Testis (tissue), 3 donors: ENCODE results near the gene MST1R. TPM values are rescaled to one million over a fixed set of nuclear protein-coding genes. Genes with fewer than 3 reads are reported as not detected.

Source experiments
- DNase-seq: peaks from one replicate; pipeline ENCODE4 v3.0.0-alpha.2; 2019
- H3K27ac ChIP-seq, 2 donors: fragments of 200-600 bp; sonication (generic); one replicate each; pipeline ENCODE4 v1.5.1; 2019
- H3K27me3 ChIP-seq: fragments of 200-600 bp; sonication (generic); one replicate; pipeline ENCODE4 v1.5.1; 2019
- H3K36me3 ChIP-seq: fragments of 200-600 bp; sonication (generic); one replicate; pipeline ENCODE4 v1.5.1; 2017; ENCODE audit warnings: low read depth; ENCODE audit errors: missing control alignments
- H3K4me1 ChIP-seq: fragments of 200-600 bp; sonication (generic); one replicate; pipeline ENCODE4 v1.5.1; 2019
- H3K4me3 ChIP-seq, 2 donors: fragments of 200-600 bp; sonication (generic); one replicate each; pipeline ENCODE4 v1.5.1; 2017 to 2019
- H3K9me3 ChIP-seq: fragments of 200-600 bp; sonication (generic); one replicate; pipeline ENCODE4 v1.5.1; 2017
- POLR2A ChIP-seq: fragments of 450-650 bp; IDR thresholded peaks from one replicate; pipeline ENCODE4 v1.6.1; 2017; ENCODE audit warnings: antibody characterized with exemption, mild to moderate bottlenecking, moderate library complexity
- WGBS, 2 donors: methylation state at CpG; one replicate each; pipeline ENCODE4 v1.1.5; 2018; 5-methylcytosine and 5-hydroxymethylcytosine counted together
- intact Hi-C: fragments of 100-400 bp; cut with DNase I; formaldehyde crosslinking; loops from one replicate; pipeline ENCODE4 v1.15.1; 2023; ENCODE audit warnings: low total_unique reads
- polyA plus RNA-seq: library from polyadenylated mRNA; stranded (reverse); fragments of 350-450 nt; fragmentation: Illumina TruSeq; extraction: RNeasy Lipid Tissue Mini Kit (QIAGEN cat#74804); gene quantifications from one replicate; pipeline ENCODE4 v1.2.3, GENCODE V29; 2014; ENCODE audit warnings: low read depth, low replicate concordance; ENCODE audit not compliant: insufficient read depth
- total RNA-seq, 2 donors: library from RNA; depleted of rRNA; stranded (reverse); fragments of >200 nt; gene quantifications; one replicate each; pipeline ENCODE4 v1.2.3, GENCODE V29; 2016
- TF ChIP-seq, protein P1 (sequence below), 3 experiments: fragments of 450-650 bp in 2 of 3; fragments of 200-600 bp in 1 of 3; sonication (generic) in 1 of 3; IDR thresholded peaks; one replicate each; pipeline ENCODE4 v1.5.1; 2016 to 2019; ENCODE audit warnings: antibody characterized with exemption in 3 of 3, mild to moderate bottlenecking in 2 of 3, moderate library complexity in 1 of 3

Gene MST1R
- total and polyA plus RNA-seq, 3 donors from 2014 or later: 7.6 to 15.9 (median 11.2) TPM

GRCh38 chr3:49859576-49860305 lies 43.9 kb downstream of the MST1R start:
- Histone ChIP-seq H3K4me3 (no peak overlapping the region), H3K36me3 (no peaks in the 10 kb centered on the region), H3K27me3 (no peaks in the 10 kb centered on the region), H3K9me3 (no peaks in the 10 kb centered on the region), H3K27ac (no peak overlapping the region), H3K4me1 (no peaks in the 10 kb centered on the region)
- WGBS, 2 donors: 73 to 80% methylated on average over 2 to 12 of the region's 12 CpGs
- TF ChIP-seq, protein P1, sequence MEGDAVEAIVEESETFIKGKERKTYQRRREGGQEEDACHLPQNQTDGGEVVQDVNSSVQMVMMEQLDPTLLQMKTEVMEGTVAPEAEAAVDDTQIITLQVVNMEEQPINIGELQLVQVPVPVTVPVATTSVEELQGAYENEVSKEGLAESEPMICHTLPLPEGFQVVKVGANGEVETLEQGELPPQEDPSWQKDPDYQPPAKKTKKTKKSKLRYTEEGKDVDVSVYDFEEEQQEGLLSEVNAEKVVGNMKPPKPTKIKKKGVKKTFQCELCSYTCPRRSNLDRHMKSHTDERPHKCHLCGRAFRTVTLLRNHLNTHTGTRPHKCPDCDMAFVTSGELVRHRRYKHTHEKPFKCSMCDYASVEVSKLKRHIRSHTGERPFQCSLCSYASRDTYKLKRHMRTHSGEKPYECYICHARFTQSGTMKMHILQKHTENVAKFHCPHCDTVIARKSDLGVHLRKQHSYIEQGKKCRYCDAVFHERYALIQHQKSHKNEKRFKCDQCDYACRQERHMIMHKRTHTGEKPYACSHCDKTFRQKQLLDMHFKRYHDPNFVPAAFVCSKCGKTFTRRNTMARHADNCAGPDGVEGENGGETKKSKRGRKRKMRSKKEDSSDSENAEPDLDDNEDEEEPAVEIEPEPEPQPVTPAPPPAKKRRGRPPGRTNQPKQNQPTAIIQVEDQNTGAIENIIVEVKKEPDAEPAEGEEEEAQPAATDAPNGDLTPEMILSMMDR (IDR thresholded peaks at IDR 0.05): no peak
- no peak for TF ChIP-seq POLR2A
- intact Hi-C loops: no loop called here
- no peak for DNase-seq

DNA sequence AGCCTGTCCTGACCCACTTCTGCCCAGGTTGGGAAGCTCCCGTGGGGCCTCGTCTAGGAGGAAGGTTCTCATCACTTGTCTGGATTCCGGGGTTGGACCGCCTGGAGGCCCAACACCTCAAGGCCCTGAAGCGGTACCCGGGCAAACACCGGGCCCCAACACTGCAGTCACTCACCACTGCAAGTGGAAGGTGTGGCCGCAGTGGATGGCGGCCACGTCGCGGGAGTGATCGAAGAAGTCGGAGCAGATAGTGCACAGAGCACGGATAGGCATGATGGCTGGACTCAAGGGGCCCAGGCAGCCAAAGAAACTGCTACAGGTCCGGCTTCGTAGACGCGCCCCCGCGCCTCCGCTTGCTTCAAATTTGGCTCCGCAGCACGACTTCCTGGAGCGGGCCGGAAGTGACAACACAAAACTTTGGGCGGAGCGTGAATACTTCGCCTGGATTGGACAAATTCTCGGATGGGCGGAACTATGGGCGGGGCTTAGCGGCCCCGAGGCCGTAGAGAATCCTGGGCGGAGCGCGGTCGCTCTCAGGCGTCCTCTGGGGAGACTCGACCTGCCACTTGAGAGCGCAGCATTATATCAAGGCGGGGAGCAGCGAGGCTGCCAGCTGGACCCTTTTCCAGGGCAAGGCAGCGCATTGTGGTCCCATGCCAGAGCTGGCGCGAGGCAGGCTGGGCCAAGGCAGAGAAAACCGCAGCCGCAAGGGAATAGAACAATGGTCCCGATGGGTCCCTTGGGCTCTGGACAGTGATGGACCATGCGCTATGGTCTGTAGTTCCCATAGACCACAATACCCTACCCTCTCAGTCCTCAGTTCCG lies 47.3 kb downstream of the MST1R start, which contains the start of gene TRAIP:
Gene TRAIP, minus strand, starts transcription at position 384 of the 825 bp plus-strand sequence. Its CDS starts 111 bp downstream, at position 273.
- H3K27ac ChIP-seq: peak within 1 kb of the TSS; percentile 41 to 74
- intact Hi-C loops: no loop called here
- H3K9me3 ChIP-seq: no peaks in the 10 kb centered on the region
- H3K27me3 ChIP-seq: no peaks in the 10 kb centered on the region
- 4% methylated on average over 13 to 51 of the region's 52 CpGs for WGBS, 2 donors
- TF ChIP-seq, protein P1 (IDR thresholded peaks at IDR 0.05): no peak
- H3K36me3 ChIP-seq: no peaks in the 10 kb centered on the region
- no peaks in the 10 kb centered on the region for H3K4me1 ChIP-seq
- peak within 1 kb of the TSS; percentile 46 to 67 for H3K4me3 ChIP-seq
- DNase-seq: peak; percentile 96

DNA sequence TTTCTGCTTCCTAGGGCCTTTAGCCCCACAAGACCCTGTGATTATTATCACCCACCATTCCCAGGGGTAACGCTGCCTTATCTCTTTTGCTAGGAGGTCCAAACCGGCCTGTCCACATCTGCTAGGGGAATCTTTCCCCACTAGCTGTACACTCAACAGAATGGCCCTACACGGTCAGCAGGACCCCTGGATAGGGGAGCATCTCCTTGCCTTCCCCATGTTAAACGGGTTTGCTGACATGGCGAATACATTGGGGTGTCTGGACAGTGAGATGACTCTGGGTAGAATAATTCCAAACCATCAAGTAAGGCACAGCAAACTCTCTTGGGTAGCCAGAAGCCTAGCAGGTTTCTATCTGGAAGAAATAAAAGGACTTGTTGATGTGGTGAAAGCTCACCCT lies 48.0 kb downstream of the MST1R start:
- WGBS, 2 donors: 27 to 36% methylated on average over 5 of the region's 5 CpGs
- intact Hi-C loops: no loop called here
- H3K4me3 ChIP-seq: peak overlapping the region; percentile 46 to 67
- no peaks in the 10 kb centered on the region for H3K27me3 ChIP-seq
- TF ChIP-seq POLR2A: no peak
- TF ChIP-seq, protein P1 (IDR thresholded peaks at IDR 0.05): no peak
- H3K36me3 ChIP-seq: no peaks in the 10 kb centered on the region
- no peaks in the 10 kb centered on the region for H3K9me3 ChIP-seq
- DNase-seq: no peak
- H3K27ac ChIP-seq: no peak overlapping the region
- H3K4me1 ChIP-seq: no peaks in the 10 kb centered on the region

DNA sequence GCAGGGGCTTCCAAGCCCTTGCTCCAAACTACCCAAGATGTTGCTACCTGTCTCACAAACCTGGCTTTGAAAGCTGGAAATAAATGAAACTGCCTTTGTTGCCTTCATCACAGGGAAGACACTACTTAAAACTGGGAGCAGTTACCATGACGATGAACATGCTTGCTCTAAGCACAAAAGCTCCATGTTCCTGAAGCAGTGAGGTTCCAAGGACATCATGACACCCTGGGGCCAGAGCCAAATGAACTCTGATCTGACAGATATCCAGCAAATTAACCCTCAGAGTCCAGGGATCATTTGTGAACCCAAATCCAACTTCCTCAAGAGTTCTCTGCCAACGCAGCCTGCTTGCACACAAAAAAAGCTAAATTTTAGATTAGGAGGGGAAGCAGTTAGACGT lies 58.0 kb downstream of the MST1R start:
- TF ChIP-seq, protein P1 (IDR thresholded peaks at IDR 0.05): no peak
- TF ChIP-seq POLR2A: no peak

More for the DNA sequence above, 58.0 kb downstream of the MST1R start:
- Histone ChIP-seq H3K27ac (no peak overlapping the region), H3K4me3 (no peak overlapping the region), H3K4me1 (no peaks in the 10 kb centered on the region), H3K27me3 (no peaks in the 10 kb centered on the region), H3K9me3 (no peaks in the 10 kb centered on the region), H3K36me3 (no peaks in the 10 kb centered on the region)
- DNase-seq: no peak
- intact Hi-C loops: no loop called here
- WGBS, 2 donors: 80 to 81% methylated on average over 3 of the region's 3 CpGs
